ENCODE data around the gene URAD. TPM values are rescaled to one million over a fixed set of nuclear protein-coding genes. Genes with fewer than 3 reads are reported as not detected.

URAD gene
- total RNA-seq, 1 donor from 2014 or later = not detected

GRCh38 chr13:28002886-28003698, 14.6 kb upstream of the URAD start:
- Mint-ChIP-seq H3K4me1 (peaks cover 14% of the 10 kb centered on the region), H3K27ac (peak overlapping the region; percentile 50), H3K9me3 (no peaks in the 10 kb centered on the region), H3K27me3 (ENCODE audit: low read depth) (peaks cover 2% of the 10 kb centered on the region), H3K36me3 (no peaks in the 10 kb centered on the region), H3K4me3 (no peak overlapping the region)
- no peak for TF ChIP-seq CTCF (IDR thresholded peaks at IDR 0.05; ENCODE audit: unreplicated experiment)
- DNase-seq (ENCODE audit: low spot score in 2 of 2, unreplicated experiment in 2 of 2) = no peak

GRCh38 chr13:28001837-28002473, 13.5 kb upstream of the URAD start:
- DNase-seq (ENCODE audit: low spot score in 2 of 2, unreplicated experiment in 2 of 2) = no peak
- Mint-ChIP-seq H3K9me3 (no peaks in the 10 kb centered on the region), H3K4me3 (no peak overlapping the region), H3K36me3 (no peaks in the 10 kb centered on the region), H3K4me1 (peaks cover 16% of the 10 kb centered on the region), H3K27me3 (ENCODE audit: low read depth) (peaks cover 2% of the 10 kb centered on the region), H3K27ac (no peak overlapping the region)
- TF ChIP-seq CTCF (IDR thresholded peaks at IDR 0.05; ENCODE audit: unreplicated experiment) = no peak

DNA sequence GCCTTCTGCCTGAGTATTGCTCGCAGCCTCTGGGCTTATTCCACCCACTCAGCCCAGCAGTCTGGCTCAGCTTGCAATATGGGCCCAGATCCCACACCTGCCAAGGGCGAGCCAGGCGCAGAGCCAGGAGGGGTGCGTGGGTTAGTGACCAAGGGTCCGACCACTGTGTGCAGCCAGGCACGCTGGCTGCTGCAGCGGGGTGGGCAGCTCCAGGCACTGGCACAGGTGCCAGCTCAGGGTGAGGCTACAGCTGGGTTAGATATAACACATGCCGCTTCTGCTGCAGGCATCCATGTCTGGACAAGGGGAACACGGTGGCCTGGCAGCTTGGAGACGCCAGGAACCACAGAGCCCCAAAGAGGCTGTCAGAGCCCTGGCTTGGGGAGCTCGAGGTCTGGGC, 12.6 kb upstream of the URAD start:
- H3K4me3 Mint-ChIP-seq = no peak overlapping the region
- H3K4me1 Mint-ChIP-seq = peaks cover 16% of the 10 kb centered on the region
- H3K27me3 Mint-ChIP-seq (ENCODE audit: low read depth) = peaks cover 2% of the 10 kb centered on the region
- no peak overlapping the region for H3K27ac Mint-ChIP-seq
- no peaks in the 10 kb centered on the region for H3K36me3 Mint-ChIP-seq
- TF ChIP-seq CTCF (IDR thresholded peaks at IDR 0.05; ENCODE audit: unreplicated experiment) = no peak
- no peak for DNase-seq (ENCODE audit: low spot score in 2 of 2, unreplicated experiment in 2 of 2)
- no peaks in the 10 kb centered on the region for H3K9me3 Mint-ChIP-seq

- TF ChIP-seq CTCF (IDR thresholded peaks at IDR 0.05; ENCODE audit: unreplicated experiment) = no peak
- DNase-seq (ENCODE audit: low spot score in 2 of 2, unreplicated experiment in 2 of 2) = no peak
- H3K27ac Mint-ChIP-seq = peak overlapping the region; percentile 65
- no peaks in the 10 kb centered on the region for H3K36me3 Mint-ChIP-seq
- H3K4me1 Mint-ChIP-seq = peaks cover 16% of the 10 kb centered on the region
- H3K9me3 Mint-ChIP-seq = no peaks in the 10 kb centered on the region
- H3K4me3 Mint-ChIP-seq = no peak overlapping the region
- H3K27me3 Mint-ChIP-seq (ENCODE audit: low read depth) = peaks cover 2% of the 10 kb centered on the region
Observed at GRCh38 chr13:28000567-28000966, 12.1 kb upstream of the URAD start.

- Mint-ChIP-seq H3K9me3 (no peaks in the 10 kb centered on the region), H3K27ac (peak overlapping the region; percentile 8), H3K4me3 (no peak overlapping the region), H3K36me3 (no peaks in the 10 kb centered on the region), H3K27me3 (ENCODE audit: low read depth) (peaks cover 20% of the 10 kb centered on the region), H3K4me1 (peaks cover 9% of the 10 kb centered on the region)
- TF ChIP-seq CTCF (IDR thresholded peaks at IDR 0.05; ENCODE audit: unreplicated experiment) = no peak
- no peak for DNase-seq (ENCODE audit: low spot score in 2 of 2, unreplicated experiment in 2 of 2)
Observed at GRCh38 chr13:27997904-27998522, 9.5 kb upstream of the URAD start.

All from mesothelial cell of epicardium (in vitro differentiated cells).